ENCODE results near the gene GPR137.

GRCh38 chr11:64330888-64331287 is 45.2 kb downstream of the GPR137 start:
- TF ChIP-seq CTCF (IDR thresholded peaks at IDR 0.05) (no peak), ZFX (IDR thresholded peaks at IDR 0.05; ENCODE audit: borderline replicate concordance) (no peak)
